ENCODE measurements around the gene KIF19.

GRCh38 chr17:74288785-74289184 lies 37.2 kb upstream of the KIF19 start:
- TF ChIP-seq CTCF (IDR thresholded peaks at IDR 0.05) (no peak), ZFX (IDR thresholded peaks at IDR 0.05; ENCODE audit: borderline replicate concordance) (no peak)
